COLO829 (cell line): ENCODE measurements around the gene PCAT6.

Experiments used
- DNase-seq: peaks from one replicate; pipeline ENCODE4 v3.0.0; 2012; ENCODE audit warnings: low spot score

The PCAT6 gene

DNA sequence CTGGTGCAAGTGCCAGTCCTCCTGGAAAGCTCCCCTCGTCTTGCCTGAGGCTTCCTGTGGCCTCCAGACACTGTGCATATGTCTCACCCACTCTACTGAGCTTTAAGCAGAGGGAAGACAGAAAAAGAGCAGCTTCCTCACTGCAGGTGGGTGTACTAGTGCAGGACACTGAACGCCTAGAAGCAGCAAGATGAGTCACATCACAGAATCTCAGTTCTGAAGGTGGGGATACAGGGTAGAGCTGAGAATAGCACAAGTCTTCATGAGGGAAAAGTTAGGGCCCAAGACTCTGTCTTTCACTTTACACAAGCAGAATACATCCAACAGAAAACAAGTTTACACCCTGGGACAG is 37.4 kb downstream of the PCAT6 start:
- no peak for DNase-seq

DNA sequence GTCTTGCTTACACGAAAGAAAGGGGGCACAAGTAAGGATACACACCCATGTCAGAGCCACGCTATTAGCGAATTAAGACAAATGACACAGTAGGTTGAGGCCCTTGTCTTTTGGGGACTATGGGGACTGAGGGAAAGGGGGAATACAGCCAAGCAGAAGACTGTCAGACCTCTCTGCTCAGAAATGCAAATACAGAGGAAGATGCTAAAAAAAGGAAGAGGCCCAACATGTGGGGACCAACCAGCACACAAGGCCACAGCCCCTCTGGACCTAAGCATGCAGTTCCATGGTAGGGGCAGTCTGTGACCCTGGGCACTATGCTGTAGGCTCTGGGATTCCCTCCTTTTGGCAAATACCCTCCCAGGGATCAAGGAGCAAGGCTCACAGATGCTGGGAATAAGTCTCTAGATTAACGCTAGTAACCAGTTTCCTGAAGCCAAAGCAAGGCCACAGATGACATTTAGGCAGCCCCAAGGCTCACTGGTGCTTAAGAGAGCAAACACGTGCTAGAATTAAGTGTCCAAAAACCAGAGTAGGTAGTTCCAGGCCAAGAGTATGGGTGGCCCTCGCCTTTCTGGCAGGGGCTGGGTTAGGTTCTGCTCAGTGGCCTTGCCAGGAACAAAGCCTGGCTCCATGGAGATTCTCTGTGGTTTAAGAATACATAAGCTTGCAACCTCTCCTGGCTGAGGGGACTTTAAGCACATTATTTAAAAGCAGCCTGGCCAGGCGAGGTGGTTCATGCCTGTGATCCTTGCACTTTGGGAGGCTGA is 40.0 kb downstream of the PCAT6 start:
- DNase-seq: no peak

DNA sequence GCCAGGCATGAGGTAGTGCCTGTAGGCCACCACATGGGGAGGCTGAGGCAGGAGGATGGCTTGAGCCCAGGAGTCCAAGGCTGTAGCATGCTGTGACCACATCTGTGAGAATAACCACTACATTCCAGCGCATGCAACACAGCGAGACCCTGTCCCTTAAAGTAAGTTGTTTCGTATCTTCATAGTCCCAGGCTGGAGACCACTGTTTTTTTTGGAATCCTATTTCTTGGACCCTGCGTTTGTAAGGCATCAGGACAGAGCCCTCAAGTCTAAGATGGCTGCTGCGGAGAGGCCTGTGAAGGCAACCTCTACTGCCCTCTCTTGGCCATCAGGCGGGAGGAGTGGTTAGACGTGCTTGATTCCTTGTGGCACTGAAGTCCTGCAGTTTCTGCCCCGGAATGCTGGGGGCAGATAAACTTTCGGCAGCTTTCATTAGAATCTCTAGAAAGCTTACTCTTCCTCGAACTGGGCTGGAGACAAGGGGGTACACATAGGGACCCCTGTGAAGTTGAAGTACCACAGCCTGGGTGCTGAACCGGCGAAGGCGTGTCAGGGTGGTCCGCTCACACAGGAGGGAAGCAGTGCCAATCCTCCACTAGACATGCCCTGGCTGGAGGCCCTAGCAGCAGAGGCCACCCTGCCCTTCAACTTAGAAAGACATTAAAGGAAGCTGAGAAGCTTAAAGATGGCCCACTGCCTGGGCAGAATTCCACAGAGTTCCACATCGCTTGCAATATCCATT is 41.6 kb downstream of the PCAT6 start:
- DNase-seq: peak; percentile 85

DNA sequence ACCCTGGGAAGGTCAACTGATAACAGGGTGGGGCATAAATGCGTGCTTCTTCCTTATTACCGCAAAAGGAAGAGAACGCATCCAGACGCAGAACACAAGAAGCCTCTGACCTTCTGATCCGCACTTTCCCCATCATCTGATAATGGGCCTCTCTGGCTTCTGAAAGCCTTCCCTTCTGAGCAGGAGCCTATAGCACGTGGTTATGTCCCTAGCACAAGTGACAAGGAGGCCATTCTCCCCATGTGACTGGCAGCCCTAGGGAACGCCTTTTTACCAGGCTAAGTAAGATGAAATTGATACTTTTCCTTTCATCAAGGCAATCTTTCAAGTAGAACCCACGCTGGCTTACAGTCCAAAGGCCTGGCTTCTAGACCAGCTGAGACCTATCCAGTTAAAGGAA is 44.0 kb downstream of the PCAT6 start:
- DNase-seq: no peak

DNA sequence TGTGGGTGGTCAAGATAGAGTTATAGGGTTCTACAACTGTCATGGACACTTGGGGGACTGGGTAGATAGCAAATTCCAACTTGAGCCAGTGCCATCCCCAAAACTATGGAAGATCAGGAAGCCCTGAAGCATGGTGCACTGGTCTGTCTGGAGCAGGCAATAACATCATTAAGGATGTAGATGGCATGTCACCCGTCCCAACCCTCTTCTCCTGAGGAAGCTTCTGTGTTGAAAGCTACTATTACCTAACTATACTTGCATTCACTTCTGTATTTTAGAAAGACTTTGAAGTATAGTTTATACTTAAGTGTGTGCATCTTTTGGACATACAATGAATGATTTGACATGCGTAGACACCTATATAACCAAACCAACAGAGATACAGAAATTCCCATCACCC is 45.3 kb downstream of the PCAT6 start:
- DNase-seq: no peak

DNA sequence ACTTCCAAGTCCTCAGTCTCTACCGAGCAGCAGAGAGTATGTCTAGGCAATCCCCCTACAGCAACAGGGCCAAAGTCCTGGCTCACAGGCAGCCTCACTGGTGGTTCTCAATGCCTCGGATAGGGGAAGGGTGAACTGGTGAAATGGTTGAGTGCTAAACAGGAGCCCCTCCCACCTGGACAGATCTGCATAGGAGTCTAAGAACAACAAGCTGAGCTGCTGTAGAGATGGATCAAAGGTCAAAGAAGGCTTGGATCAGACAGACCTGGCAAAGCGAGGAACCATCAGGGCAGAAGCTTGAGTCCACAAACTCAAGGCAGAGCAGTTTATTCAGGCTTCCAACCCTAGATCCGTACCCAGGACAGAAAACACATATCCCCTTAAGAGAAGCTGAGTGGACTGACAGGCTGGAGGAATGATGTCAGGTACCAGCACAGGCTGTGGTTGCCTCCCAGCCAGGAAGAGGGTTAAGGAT is 46.4 kb downstream of the PCAT6 start:
- no peak for DNase-seq

DNA sequence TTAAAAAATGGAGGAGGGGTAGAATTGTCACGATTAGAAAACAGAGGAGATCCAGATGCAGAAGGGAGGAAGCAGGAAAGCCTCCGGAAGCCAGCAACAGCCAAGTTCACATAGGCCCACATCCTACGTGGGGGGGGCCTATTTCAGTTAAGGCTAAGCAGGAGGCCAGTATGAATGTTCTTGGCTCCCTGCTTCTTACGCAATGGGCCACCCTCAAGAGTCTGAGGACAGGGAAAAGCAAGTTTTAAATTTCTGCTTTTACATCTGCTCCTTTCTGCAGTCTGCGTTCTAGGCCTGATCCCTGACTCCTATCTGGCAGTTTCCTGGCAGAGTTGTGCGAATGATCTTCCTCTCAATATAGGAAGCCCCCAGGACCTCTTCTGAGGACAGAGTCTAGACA is 47.6 kb downstream of the PCAT6 start:
- DNase-seq: no peak

DNA sequence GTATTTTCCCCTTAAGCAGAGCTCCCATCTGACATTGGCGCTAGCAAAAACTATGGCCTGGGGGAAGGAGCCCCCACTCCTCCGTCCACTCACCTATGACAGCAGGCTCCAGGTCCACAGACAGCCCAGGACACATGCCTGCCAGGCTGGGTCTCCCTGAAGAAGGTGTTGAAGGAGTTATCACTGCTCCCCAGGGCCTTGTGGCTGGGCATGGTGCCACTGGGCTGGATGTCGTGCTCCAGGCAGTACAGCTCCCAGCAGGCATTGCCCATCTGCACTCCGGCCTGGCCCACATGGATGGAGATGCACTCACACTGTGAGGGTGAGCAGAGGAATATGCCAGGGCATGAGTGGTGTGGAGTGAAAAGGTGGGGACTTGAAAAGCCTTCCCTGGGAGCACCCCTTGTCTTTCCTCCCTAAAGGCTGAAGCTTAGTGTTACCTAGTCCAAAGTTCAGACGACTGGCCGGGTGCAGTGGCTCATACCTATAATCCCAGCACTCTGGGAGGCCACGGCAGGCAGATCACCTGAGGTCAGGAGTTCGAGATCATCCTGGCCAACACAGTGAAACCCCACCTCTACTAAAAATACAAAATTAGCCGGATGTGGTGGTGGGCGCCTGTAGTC is 48.1 kb downstream of the PCAT6 start:
- no peak for DNase-seq

DNA sequence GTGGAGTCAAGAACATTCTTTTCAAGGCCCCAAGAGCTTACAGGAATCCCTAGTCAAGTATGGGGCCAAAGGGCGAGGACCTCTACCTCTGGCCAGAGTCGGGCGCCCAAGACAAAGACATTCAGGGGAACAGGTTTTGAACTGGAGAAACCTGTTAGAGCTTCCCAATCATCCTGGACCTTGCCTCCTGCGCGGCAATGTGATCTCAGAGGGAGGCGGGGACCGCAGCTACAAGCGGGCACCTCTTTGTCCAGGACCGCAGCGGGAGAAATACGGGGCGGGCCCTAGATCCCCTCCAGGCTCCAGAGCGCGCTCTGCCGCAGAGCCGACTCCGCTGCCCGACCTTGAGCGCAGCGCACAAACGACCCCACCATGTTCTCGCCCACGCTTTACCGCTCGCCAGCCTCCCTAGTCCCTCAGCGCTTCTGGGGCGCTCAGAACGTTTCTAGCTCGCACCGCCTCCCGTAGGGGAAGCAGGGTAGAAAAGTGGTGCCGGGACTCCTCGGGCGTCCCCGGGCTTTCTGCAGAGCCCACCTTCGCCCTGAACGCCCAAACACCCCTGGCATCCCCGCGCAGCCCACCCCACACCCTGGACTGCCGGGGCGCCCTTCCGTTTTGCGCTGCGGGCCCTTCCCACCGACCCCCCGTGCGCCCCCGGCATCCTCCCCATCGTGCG is 50.1 kb downstream of the PCAT6 start:
- no peak for DNase-seq
